GM23338 (cell line): ENCODE data around the gene DOCK1. TPM values are rescaled to one million over a fixed set of nuclear protein-coding genes. Genes with fewer than 3 reads are reported as not detected.
A peak's percentile ranks its signal among the peaks of the same experiment; 100 is the strongest.

Experiments
- ATAC-seq: fragments of 200-7000 bp; cut with Tn5 transposase; 3 replicates; pipeline ENCODE4 v1.9.1; 2020
- DNase-seq: peaks from one replicate; pipeline ENCODE4 v3.0.0-alpha.2; 2015; ENCODE audit warnings: low spot score
- H2AFZ ChIP-seq: fragments of 200-600 bp; sonication (generic); 2 replicates; pipeline ENCODE4 v1.8.0; 2016; ENCODE audit warnings: antibody characterized with exemption, mild to moderate bottlenecking, moderate library complexity
- H3F3A ChIP-seq: fragments of 200-600 bp; sonication (generic); replicated peaks from 2 replicates; pipeline ENCODE4 v1.8.0; 2017; ENCODE audit warnings: antibody characterized with exemption, mixed run types, low read depth
- H3K27ac ChIP-seq: fragments of 200-600 bp; sonication (generic); 2 replicates; pipeline ENCODE4 v1.6.1; 2016; ENCODE audit warnings: low read depth
- H3K27me3 ChIP-seq: fragments of 200-600 bp; sonication (generic); 2 replicates; pipeline ENCODE4 v1.8.0; 2016; ENCODE audit warnings: mild to moderate bottlenecking, mixed run types, moderate library complexity; ENCODE audit not compliant: insufficient read depth
- H3K36me3 ChIP-seq: fragments of 200-600 bp; sonication (generic); 2 replicates; pipeline ENCODE4 v1.8.0; 2016; ENCODE audit warnings: mild to moderate bottlenecking; ENCODE audit not compliant: insufficient read depth
- H3K4me1 ChIP-seq: fragments of 200-600 bp; sonication (generic); 2 replicates; pipeline ENCODE4 v1.8.0; 2016; ENCODE audit warnings: mild to moderate bottlenecking, moderate library complexity; ENCODE audit not compliant: insufficient read depth
- H3K4me2 ChIP-seq: fragments of 200-600 bp; sonication (generic); 2 replicates; pipeline ENCODE4 v1.7.1; 2017; ENCODE audit warnings: mixed run types
- H3K4me3 ChIP-seq: fragments of 200-600 bp; sonication (generic); 2 replicates; pipeline ENCODE4 v1.6.1; 2016; ENCODE audit warnings: mixed run types
- H3K79me2 ChIP-seq: fragments of 200-600 bp; sonication (generic); replicated peaks from 2 replicates; pipeline ENCODE4 v1.8.0; 2017; ENCODE audit warnings: mild to moderate bottlenecking; ENCODE audit not compliant: insufficient read depth
- H3K9me2 ChIP-seq: fragments of 200-600 bp; sonication (generic); 2 replicates; pipeline ENCODE4 v1.8.0; 2017; ENCODE audit not compliant: insufficient read depth
- H4K20me1 ChIP-seq: fragments of 200-600 bp; sonication (generic); replicated peaks from 2 replicates; pipeline ENCODE4 v1.8.0; 2017; ENCODE audit warnings: mild to moderate bottlenecking; ENCODE audit not compliant: insufficient read depth
- H3K27ac Mint-ChIP-seq: 2 replicates; pipeline ENCODE4 v1.8.0; 2020; ENCODE audit warnings: inconsistent platforms, mild to moderate bottlenecking, moderate library complexity, mixed read lengths
- H3K27me3 Mint-ChIP-seq: 3 replicates; pipeline ENCODE4 v1.8.0; 2022; ENCODE audit warnings: low read depth, mild to moderate bottlenecking, moderate library complexity, mixed read lengths, inconsistent platforms; ENCODE audit not compliant: insufficient read depth, poor library complexity
- H3K36me3 Mint-ChIP-seq: 3 replicates; pipeline ENCODE4 v1.8.0; 2021; ENCODE audit warnings: low read depth, mild to moderate bottlenecking, inconsistent platforms, moderate library complexity, mixed read lengths
- H3K4me1 Mint-ChIP-seq: 3 replicates; pipeline ENCODE4 v1.8.0; 2020; ENCODE audit warnings: mild to moderate bottlenecking, inconsistent platforms, mixed read lengths
- H3K4me3 Mint-ChIP-seq: 3 replicates; pipeline ENCODE4 v1.8.0; 2021; ENCODE audit warnings: moderate library complexity, mild to moderate bottlenecking, inconsistent platforms, mixed read lengths
- H3K9me3 Mint-ChIP-seq: 3 replicates; pipeline ENCODE4 v1.8.0; 2020; ENCODE audit warnings: moderate library complexity, mild to moderate bottlenecking, inconsistent platforms, mixed read lengths
- CREB1 ChIP-seq: fragments of 250-450 bp; sonication (Bioruptor Pico); IDR thresholded peaks from 2 replicates; pipeline ENCODE4 v1.5.0; 2020; ENCODE audit warnings: low read depth, mild to moderate bottlenecking, moderate library complexity
- NANOG ChIP-seq: IDR thresholded peaks from 2 replicates; pipeline ENCODE4 v1.6.1; 2016; ENCODE audit warnings: antibody characterized with exemption, borderline replicate concordance
- polyA plus RNA-seq: library from polyadenylated mRNA; unstranded; fragments of >200 nt; fragmentation: Nextera tagmentation; extraction: Ambion mirVana; gene quantifications from 2 replicates; pipeline ENCODE4 v1.2.1, GENCODE V29; 2016
- total RNA-seq: library from RNA; depleted of rRNA; stranded (reverse); fragments of >200 nt; shearing (Covaris generic); gene quantifications from 2 replicates; pipeline ENCODE4 v1.2.3, GENCODE V29; 2014
- TF ChIP-seq, protein P1 (sequence below): IDR thresholded peaks from one replicate; pipeline ENCODE4 v1.6.1; 2018; ENCODE audit warnings: antibody characterized with exemption; ENCODE audit not compliant: unreplicated experiment
- TF ChIP-seq, protein P2 (sequence below): fragments of 250-450 bp; sonication (Bioruptor Pico); IDR thresholded peaks from 2 replicates; pipeline ENCODE4 v1.5.0; 2020; ENCODE audit warnings: mild to moderate bottlenecking, moderate library complexity

Gene DOCK1
- total and polyA plus RNA-seq, 2 experiments from 2014 or later: 13.2 to 55.3 TPM

DNA sequence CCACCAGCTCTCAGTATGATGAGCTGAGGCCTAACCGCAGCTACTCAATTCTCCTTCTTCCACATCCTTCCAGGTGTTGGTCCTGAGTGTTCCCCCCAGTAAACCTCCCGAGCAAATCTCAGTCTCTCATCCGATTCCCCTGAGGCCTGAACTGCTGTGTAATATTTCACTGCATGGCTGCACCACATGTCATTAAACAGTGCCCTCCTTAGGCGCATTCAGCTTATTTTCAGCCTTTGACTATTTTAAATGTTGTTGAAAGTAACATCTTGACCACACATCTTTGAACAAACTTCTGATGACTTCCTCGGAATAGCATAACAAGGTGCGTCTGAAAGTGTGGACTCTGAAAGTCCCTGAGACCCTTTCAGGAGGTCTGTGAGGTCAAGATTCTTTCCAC is 581.1 kb downstream of the DOCK1 start:
- H3K9me3 Mint-ChIP-seq: no peaks in the 10 kb centered on the region
- no peak overlapping the region for H3K27ac Mint-ChIP-seq
- Histone ChIP-seq H3K27ac (no peak overlapping the region), H3K4me3 (no peak overlapping the region), H3K27me3 (no peaks in the 10 kb centered on the region), H3K79me2 (no peaks in the 10 kb centered on the region), H3K4me1 (peaks cover 8% of the 10 kb centered on the region; the same call in 1 of the 2 replicates), H3K9me2 (0 out of 2 replicates have a peak, but pooled peaks cover 4% of the 10 kb centered on the region), H2AFZ (peak overlapping the region; percentile 18), H3K4me2 (no peak overlapping the region), H3K36me3 (no peaks in the 10 kb centered on the region), H4K20me1 (no peaks in the 10 kb centered on the region), H3F3A (no peaks in the 10 kb centered on the region)
- H3K27me3 Mint-ChIP-seq: peaks cover 8% of the 10 kb centered on the region
- DNase-seq: no peak
- TF ChIP-seq NANOG (no peak), CREB1 (CRISPR knock-in tag) (no peak)
- TF ChIP-seq, protein P1, sequence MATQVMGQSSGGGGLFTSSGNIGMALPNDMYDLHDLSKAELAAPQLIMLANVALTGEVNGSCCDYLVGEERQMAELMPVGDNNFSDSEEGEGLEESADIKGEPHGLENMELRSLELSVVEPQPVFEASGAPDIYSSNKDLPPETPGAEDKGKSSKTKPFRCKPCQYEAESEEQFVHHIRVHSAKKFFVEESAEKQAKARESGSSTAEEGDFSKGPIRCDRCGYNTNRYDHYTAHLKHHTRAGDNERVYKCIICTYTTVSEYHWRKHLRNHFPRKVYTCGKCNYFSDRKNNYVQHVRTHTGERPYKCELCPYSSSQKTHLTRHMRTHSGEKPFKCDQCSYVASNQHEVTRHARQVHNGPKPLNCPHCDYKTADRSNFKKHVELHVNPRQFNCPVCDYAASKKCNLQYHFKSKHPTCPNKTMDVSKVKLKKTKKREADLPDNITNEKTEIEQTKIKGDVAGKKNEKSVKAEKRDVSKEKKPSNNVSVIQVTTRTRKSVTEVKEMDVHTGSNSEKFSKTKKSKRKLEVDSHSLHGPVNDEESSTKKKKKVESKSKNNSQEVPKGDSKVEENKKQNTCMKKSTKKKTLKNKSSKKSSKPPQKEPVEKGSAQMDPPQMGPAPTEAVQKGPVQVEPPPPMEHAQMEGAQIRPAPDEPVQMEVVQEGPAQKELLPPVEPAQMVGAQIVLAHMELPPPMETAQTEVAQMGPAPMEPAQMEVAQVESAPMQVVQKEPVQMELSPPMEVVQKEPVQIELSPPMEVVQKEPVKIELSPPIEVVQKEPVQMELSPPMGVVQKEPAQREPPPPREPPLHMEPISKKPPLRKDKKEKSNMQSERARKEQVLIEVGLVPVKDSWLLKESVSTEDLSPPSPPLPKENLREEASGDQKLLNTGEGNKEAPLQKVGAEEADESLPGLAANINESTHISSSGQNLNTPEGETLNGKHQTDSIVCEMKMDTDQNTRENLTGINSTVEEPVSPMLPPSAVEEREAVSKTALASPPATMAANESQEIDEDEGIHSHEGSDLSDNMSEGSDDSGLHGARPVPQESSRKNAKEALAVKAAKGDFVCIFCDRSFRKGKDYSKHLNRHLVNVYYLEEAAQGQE: no peak
- TF ChIP-seq, protein P2, sequence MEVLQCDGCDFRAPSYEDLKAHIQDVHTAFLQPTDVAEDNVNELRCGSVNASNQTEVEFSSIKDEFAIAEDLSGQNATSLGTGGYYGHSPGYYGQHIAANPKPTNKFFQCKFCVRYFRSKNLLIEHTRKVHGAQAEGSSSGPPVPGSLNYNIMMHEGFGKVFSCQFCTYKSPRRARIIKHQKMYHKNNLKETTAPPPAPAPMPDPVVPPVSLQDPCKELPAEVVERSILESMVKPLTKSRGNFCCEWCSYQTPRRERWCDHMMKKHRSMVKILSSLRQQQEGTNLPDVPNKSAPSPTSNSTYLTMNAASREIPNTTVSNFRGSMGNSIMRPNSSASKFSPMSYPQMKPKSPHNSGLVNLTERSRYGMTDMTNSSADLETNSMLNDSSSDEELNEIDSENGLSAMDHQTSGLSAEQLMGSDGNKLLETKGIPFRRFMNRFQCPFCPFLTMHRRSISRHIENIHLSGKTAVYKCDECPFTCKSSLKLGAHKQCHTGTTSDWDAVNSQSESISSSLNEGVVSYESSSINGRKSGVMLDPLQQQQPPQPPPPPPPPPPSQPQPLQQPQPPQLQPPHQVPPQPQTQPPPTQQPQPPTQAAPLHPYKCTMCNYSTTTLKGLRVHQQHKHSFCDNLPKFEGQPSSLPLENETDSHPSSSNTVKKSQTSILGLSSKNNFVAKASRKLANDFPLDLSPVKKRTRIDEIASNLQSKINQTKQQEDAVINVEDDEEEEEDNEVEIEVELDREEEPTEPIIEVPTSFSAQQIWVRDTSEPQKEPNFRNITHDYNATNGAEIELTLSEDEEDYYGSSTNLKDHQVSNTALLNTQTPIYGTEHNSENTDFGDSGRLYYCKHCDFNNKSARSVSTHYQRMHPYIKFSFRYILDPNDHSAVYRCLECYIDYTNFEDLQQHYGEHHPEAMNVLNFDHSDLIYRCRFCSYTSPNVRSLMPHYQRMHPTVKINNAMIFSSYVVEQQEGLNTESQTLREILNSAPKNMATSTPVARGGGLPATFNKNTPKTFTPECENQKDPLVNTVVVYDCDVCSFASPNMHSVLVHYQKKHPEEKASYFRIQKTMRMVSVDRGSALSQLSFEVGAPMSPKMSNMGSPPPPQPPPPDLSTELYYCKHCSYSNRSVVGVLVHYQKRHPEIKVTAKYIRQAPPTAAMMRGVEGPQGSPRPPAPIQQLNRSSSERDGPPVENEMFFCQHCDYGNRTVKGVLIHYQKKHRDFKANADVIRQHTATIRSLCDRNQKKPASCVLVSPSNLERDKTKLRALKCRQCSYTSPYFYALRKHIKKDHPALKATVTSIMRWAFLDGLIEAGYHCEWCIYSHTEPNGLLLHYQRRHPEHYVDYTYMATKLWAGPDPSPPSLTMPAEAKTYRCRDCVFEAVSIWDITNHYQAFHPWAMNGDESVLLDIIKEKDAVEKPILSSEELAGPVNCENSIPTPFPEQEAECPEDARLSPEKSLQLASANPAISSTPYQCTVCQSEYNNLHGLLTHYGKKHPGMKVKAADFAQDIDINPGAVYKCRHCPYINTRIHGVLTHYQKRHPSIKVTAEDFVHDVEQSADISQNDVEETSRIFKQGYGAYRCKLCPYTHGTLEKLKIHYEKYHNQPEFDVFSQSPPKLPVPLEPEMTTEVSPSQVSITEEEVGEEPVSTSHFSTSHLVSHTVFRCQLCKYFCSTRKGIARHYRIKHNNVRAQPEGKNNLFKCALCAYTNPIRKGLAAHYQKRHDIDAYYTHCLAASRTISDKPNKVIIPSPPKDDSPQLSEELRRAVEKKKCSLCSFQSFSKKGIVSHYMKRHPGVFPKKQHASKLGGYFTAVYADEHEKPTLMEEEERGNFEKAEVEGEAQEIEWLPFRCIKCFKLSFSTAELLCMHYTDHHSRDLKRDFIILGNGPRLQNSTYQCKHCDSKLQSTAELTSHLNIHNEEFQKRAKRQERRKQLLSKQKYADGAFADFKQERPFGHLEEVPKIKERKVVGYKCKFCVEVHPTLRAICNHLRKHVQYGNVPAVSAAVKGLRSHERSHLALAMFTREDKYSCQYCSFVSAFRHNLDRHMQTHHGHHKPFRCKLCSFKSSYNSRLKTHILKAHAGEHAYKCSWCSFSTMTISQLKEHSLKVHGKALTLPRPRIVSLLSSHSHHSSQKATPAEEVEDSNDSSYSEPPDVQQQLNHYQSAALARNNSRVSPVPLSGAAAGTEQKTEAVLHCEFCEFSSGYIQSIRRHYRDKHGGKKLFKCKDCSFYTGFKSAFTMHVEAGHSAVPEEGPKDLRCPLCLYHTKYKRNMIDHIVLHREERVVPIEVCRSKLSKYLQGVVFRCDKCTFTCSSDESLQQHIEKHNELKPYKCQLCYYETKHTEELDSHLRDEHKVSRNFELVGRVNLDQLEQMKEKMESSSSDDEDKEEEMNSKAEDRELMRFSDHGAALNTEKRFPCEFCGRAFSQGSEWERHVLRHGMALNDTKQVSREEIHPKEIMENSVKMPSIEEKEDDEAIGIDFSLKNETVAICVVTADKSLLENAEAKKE (CRISPR knock-in tag): no peak
- ATAC-seq: no peak
- H3K4me3 Mint-ChIP-seq: no peak overlapping the region
- H3K4me1 Mint-ChIP-seq: peaks cover 32% of the 10 kb centered on the region
- no peaks in the 10 kb centered on the region for H3K36me3 Mint-ChIP-seq
